Measurements from ENCODE around the gene UTP15.

- TF ChIP-seq POLR2A (IDR thresholded peaks at IDR 0.05) = no peak
- no peak for TF ChIP-seq CTCF (IDR thresholded peaks at IDR 0.05 in 8 of 11, conservative IDR thresholded peaks at IDR 0.05 in 3 of 11)
These were observed 30.6 kb upstream of the UTP15 start for GRCh38 chr5:73534971-73535370.

All from spleen (tissue), 7 donors.